ENCODE data around the gene GRB10.

The GRB10 gene

GRCh38 chr7:50651271-50651989 lies 131.3 kb downstream of the GRB10 start:
- no peak for DNase-seq

DNA sequence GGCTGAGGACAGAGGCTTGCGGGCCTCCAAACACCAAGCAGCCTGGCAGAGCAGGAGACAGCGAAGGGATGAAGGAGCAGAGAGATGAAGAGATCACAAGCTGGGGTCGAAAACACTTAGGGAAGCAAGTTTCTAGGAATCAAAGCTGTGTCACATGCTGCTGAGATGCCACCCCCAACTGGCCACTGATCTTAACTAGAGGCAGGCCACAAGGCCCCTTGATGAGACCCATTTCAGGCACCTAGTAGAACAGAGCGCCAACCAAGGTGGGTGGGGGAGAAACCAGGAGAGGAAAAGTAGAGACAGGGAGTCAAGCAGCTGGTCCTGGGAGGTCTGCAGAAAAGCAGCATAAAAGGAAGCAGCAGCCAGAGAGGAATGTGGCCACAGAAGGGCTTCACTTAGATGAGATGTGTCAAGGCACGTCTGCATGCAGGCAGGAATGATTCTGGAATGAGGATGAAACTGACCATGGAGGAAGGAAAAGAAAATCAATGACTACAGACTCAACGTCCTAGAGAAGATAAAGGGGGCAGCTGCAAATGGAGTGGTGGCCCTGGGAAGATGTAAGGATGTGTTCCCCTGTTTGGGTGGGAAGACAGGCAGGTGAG lies 132.5 kb downstream of the GRB10 start:
- DNase-seq = no peak

- DNase-seq = no peak
Observed at GRCh38 chr7:50649259-50649885, 133.3 kb downstream of the GRB10 start.

- DNase-seq = no peak
Observed at GRCh38 chr7:50648570-50649169, 134.0 kb downstream of the GRB10 start.

DNA sequence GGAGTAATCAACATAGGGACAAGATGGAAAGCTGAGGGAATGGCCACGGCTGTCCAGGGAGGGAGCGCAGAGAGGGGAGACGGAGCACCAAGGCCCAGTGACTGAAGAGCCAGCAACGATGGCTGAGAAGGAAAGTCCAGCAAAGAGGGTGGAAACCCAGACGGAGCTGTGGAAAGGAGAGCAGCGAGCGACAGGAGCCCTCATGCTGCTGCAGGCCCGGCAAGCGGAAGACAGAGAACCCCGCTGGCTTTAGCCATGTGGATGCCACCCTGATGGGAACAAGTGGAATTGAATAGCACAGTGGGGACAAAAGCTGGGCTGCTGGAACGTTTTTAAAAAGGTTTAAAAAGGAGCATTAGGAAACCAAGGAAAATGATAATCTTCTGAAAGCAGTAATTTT lies 134.6 kb downstream of the GRB10 start:
- DNase-seq = no peak

- DNase-seq = no peak
Observed at GRCh38 chr7:50647286-50647980, 135.3 kb downstream of the GRB10 start.

- no peak for DNase-seq
Observed at GRCh38 chr7:50646069-50646468, 136.6 kb downstream of the GRB10 start.

DNA sequence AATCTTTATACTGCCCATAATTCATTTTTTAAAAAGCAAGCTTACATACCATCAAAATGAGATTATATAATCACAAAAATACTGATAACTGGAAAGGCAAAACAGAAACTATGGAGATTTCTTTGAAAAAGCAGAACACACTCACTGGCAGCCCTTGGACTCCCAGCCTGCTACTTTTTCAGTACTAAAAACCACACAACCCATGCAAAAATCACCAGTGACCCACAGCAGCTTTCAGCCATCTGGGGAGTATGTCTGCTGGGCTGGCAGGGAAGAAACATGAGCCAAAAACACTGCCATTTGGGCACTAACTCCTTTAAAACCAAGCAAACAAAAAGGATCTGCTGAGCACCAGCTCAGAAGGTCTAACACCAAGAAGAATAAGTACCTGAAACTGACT lies 137.5 kb downstream of the GRB10 start:
- DNase-seq = no peak

DNA sequence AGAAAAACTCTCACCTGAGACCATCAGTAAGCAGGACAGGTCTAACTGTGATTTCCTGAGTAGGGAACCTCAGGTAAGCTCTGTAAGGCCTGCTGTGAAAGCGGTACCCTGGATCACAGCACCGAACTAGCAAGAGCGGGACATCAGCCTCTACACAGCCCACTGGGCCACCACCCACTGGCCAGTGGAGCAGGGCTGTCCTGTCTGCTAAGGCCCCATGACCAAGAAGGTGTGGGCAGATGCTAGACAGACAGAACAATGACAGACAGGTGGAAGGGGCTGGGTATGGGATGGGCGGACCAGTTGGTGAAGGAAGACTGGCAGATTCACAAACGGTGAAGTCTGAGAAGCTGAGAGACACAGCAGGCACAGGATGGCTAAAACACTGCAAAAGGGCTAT lies 138.1 kb downstream of the GRB10 start:
- DNase-seq = no peak

GRCh38 chr7:50644114-50644513 lies 138.6 kb downstream of the GRB10 start:
- no peak for DNase-seq

GRCh38 chr7:50641442-50642405 lies 141.0 kb downstream of the GRB10 start:
- DNase-seq = no peak

- DNase-seq = no peak
Observed at GRCh38 chr7:50640779-50641178, 141.9 kb downstream of the GRB10 start.

DNA sequence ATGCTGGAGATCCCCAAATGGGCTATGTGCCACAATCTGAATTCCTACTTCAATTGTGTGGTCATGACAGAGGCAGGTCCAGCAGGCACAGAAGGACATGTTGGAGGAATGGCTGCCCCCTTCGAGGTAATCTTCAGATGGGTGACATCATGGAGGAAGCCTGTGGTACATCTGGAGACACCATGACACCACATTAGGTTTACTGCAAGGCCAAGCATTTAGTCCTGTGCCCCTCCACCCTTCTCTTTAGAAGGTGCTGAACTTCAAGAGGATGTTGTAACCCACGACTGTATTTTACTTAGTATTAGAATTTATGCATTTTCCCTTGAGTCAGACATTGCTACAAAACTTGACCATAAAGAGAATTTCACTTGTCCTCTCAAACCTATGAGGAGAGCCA lies 142.4 kb downstream of the GRB10 start:
- DNase-seq = no peak

GRCh38 chr7:50637725-50638643 lies 144.7 kb downstream of the GRB10 start:
- DNase-seq = no peak

GRCh38 chr7:50634378-50634777 lies 148.3 kb downstream of the GRB10 start:
- DNase-seq = no peak

DNA sequence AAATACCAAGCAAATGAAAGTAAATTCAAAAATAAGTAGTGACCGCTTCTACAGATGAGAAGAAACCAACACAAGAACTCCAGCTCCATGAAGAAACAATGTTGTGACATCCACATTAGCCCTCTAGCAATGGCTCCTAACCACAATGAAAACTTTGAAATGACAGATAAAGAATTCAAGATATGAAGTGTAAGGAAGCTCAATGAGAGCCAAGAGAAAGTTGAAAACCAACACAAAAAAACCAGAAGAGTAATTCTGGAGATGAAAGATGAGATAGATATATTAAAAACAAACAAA lies 149.3 kb downstream of the GRB10 start:
- no peak for DNase-seq

DNA sequence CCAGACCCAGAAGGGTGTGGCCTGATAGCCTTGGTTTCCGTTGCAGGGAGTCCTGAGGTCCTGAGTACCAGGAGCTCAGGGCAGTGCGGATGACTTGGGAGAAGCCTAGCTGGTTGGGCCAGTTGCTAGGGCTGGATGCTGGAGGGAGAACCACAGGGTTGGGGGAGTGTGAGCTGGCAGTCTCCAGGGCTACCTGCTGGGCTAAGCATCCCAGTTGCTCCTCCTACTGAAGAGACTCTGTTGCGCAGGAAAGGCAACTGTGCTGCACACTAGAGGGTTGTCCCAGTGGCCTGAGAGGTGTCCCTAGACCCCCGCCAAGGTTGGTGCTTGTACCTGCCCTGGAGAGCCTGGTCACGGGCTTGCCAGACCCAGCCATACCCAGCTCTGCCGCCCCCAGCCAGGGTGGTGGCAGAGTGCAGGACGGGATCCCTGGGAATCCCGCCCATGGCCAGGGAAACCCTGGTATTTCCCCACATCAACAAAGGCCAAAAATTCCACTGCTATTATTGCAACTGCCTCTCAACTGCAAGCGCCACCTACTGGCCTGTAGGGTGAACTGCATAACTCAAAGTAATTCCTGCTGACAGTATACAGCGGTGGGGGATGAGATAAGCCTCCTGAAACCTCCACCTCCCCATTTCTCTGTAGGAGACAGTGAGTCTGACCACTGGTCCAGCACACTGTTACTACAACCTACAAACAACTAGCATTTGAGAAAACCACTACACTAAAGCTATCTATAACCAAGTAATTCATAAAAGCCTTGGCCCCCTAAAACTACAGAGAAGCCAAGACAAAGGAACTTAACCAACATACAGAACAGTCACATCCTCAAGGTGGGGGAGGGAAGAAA lies 149.9 kb downstream of the GRB10 start:
- DNase-seq = peak; percentile 42

DNA sequence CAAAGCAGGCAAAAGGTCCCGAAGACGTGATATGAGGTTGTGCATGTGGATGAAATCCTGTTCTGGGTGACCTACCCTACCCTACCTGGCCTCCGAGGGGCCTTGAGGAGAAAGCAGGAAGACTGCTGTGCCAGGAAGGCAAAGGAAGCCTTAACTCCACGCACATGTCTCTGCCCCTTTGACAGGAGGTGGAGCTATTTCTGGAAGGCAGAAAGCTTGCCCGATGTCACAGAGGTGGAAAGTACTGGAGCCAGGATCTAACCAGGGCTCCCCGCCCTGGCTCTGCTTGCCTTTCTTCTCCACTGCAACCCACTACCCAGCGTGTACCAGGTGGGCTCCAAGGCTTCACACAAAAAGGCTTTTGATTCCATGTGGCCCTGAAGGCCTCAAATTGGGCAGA lies 151.1 kb downstream of the GRB10 start:
- no peak for DNase-seq

GRCh38 chr7:50631100-50631499 lies 151.6 kb downstream of the GRB10 start:
- DNase-seq = no peak

GRCh38 chr7:50629238-50629901 lies 153.3 kb downstream of the GRB10 start:
- DNase-seq = no peak

Data from fibroblast of skin of right biceps (primary cell).